ENCODE measurements around the gene RMRP.

DNA sequence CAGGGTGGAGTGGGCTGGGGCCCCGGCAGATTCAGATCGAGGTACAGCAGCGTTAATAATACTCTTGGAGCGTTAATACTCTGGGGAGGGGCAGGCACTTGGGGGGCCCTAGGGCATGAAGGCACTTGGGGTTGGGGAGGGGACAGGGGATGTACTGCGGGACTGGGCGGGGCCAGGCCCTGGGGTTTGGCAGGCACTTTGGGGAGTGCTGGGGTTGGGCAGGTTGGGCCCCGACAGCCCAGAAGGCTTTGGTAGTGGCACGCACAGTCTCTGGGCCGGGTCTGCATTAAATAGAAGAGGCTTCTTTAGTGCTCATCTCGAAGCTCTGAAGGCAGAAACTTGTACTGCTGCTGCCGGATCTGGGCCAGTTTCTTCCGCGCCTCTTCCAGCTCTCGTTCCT, 39.7 kb upstream of the RMRP start:
- TF ChIP-seq, protein P1, sequence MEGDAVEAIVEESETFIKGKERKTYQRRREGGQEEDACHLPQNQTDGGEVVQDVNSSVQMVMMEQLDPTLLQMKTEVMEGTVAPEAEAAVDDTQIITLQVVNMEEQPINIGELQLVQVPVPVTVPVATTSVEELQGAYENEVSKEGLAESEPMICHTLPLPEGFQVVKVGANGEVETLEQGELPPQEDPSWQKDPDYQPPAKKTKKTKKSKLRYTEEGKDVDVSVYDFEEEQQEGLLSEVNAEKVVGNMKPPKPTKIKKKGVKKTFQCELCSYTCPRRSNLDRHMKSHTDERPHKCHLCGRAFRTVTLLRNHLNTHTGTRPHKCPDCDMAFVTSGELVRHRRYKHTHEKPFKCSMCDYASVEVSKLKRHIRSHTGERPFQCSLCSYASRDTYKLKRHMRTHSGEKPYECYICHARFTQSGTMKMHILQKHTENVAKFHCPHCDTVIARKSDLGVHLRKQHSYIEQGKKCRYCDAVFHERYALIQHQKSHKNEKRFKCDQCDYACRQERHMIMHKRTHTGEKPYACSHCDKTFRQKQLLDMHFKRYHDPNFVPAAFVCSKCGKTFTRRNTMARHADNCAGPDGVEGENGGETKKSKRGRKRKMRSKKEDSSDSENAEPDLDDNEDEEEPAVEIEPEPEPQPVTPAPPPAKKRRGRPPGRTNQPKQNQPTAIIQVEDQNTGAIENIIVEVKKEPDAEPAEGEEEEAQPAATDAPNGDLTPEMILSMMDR (IDR thresholded peaks at IDR 0.05) = no peak
- TF ChIP-seq POLR2A (IDR thresholded peaks at IDR 0.05) = no peak

All from prostate gland (tissue), 2 donors.